ENCODE data around the gene TTLL9. TPM values are rescaled to one million over a fixed set of nuclear protein-coding genes. Genes with fewer than 3 reads are reported as not detected.
A peak's percentile ranks its signal among the peaks of the same experiment; 100 is the strongest.

Gene TTLL9
- total RNA-seq, 1 donor from 2014 or later: 3.4 TPM

DNA sequence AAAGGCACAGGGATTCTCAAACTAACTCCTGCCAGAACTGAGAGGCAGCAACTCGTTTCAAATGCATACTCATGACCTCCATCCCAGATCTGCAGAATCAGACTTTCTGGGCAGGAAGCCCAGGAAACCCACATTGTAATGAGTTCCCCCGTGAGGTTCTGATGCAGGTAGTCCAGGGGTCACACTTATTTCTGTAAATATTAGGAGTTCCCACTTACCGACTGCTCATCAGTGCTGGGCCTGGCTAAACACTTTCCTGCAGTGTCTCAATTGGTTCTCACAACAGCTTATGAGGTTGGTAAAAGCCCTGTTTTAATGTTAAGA lies 11.7 kb upstream of the TTLL9 start:
- peaks cover 16% of the 10 kb centered on the region for H3K4me1 Mint-ChIP-seq (ENCODE audit: unreplicated experiment)
- DNase-seq (ENCODE audit: extremely low spot score, unreplicated experiment): no peak
- TF ChIP-seq, protein P1, sequence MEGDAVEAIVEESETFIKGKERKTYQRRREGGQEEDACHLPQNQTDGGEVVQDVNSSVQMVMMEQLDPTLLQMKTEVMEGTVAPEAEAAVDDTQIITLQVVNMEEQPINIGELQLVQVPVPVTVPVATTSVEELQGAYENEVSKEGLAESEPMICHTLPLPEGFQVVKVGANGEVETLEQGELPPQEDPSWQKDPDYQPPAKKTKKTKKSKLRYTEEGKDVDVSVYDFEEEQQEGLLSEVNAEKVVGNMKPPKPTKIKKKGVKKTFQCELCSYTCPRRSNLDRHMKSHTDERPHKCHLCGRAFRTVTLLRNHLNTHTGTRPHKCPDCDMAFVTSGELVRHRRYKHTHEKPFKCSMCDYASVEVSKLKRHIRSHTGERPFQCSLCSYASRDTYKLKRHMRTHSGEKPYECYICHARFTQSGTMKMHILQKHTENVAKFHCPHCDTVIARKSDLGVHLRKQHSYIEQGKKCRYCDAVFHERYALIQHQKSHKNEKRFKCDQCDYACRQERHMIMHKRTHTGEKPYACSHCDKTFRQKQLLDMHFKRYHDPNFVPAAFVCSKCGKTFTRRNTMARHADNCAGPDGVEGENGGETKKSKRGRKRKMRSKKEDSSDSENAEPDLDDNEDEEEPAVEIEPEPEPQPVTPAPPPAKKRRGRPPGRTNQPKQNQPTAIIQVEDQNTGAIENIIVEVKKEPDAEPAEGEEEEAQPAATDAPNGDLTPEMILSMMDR (conservative IDR thresholded peaks at IDR 0.05): no peak
- no peaks in the 10 kb centered on the region for H3K9me3 Mint-ChIP-seq
- peaks cover 43% of the 10 kb centered on the region for H3K27me3 Mint-ChIP-seq
- H3K36me3 Mint-ChIP-seq: no peaks in the 10 kb centered on the region
- no peak overlapping the region for H3K4me3 Mint-ChIP-seq
- no peak overlapping the region for H3K27ac Mint-ChIP-seq

DNA sequence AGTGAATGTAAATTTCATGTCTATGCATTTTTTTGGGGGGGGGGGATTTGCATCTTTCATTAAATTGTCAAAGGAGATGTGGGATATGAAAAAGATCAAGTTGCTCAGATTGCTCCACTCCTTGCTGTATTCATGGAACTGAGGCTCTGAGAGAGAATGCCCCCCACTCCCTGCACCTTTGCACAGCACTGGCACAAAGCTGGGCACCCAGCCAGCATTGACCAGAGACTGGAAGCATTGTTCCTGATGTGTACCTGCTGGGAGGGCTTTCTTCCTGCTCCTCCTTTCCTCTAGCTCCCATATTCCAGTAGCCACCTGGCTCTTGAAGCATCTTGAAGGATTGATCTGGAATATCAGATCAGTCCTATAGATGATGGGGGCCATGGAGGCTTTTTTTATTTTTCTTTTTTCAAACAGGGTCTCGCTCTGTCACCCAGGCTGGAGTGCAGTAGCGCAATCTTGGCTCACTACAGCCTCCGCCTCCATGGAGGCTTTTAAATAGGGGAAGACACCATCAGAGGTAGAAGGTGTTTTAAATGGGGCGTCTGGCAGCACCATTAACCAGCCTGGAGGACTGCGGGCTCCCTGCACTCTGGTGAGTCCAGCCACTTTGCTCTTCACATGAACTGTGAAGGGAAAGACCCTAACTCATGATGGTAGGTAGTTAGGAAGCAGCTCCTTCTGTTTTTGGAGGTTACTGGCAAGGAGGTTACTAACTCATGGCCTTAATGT lies 11.0 kb upstream of the TTLL9 start:
- peaks cover 20% of the 10 kb centered on the region for H3K4me1 Mint-ChIP-seq (ENCODE audit: unreplicated experiment)
- no peak for DNase-seq (ENCODE audit: extremely low spot score, unreplicated experiment)
- TF ChIP-seq, protein P1 (conservative IDR thresholded peaks at IDR 0.05): no peak
- no peaks in the 10 kb centered on the region for H3K36me3 Mint-ChIP-seq
- no peak overlapping the region for H3K27ac Mint-ChIP-seq
- no peaks in the 10 kb centered on the region for H3K9me3 Mint-ChIP-seq
- H3K4me3 Mint-ChIP-seq: peak overlapping the region; percentile 82
- H3K27me3 Mint-ChIP-seq: peaks cover 40% of the 10 kb centered on the region

DNA sequence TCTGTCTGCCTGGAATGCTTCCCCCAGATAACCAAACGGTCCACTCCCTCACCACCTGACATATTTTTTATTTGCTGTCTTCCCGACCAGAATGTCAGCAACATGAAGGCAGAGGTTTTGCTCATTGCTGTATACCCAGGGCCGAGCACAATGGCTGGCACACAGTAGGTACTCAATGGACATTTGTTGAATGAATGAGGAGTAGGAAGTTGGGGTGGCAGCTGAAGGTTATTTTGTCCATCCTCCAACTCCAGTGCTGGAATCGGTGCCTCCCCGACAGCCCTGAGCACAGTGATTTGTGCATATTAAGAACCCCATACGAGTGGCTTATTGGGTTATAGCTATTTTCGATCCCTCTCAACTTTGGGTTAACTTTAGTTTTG lies 10.4 kb upstream of the TTLL9 start:
- Mint-ChIP-seq H3K9me3 (no peaks in the 10 kb centered on the region), H3K36me3 (no peaks in the 10 kb centered on the region), H3K27ac (no peak overlapping the region), H3K4me1 (ENCODE audit: unreplicated experiment) (peaks cover 20% of the 10 kb centered on the region), H3K27me3 (peaks cover 40% of the 10 kb centered on the region), H3K4me3 (peak overlapping the region; percentile 82)
- DNase-seq (ENCODE audit: extremely low spot score, unreplicated experiment): no peak
- TF ChIP-seq, protein P1 (conservative IDR thresholded peaks at IDR 0.05): no peak

DNA sequence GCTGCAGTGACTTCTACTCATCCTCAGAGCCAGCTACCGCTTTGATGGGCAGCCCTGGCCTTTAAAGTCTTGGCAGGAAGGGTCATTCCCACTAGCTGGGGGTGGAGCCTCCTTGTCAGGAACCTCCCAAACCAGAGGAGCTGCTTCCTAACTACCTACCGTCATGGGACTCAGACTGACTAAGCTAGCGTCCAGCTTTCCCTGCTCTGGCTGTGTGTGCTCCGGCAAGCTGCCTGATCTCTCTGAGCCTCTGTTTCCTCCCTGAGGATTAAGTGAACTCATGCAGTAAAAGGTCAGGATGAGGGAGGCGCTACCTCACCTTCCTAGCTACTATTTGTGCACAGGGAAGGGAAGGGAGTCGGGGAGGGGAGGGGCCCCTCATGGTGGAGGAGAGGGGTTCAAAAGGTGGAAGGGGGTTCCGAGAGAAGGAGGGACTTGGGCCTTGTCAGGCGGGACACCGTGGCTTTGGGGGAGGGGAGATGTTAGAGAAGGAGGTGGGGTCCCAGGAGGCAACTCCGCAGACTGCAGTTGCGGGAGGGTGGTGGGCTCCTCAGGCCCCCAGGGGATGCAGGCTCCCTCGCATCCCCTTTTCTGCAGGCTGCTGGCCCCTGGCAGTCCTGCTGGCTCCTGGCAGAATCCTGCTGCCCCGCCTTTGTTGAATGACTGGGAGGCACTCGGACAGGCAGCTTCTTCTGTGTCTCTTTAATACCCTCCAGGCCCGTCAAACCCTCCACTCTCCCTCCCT lies 9.9 kb upstream of the TTLL9 start:
- H3K27ac Mint-ChIP-seq: no peak overlapping the region
- no peak for DNase-seq (ENCODE audit: extremely low spot score, unreplicated experiment)
- no peaks in the 10 kb centered on the region for H3K9me3 Mint-ChIP-seq
- no peaks in the 10 kb centered on the region for H3K36me3 Mint-ChIP-seq
- TF ChIP-seq, protein P1 (conservative IDR thresholded peaks at IDR 0.05): no peak
- peaks cover 20% of the 10 kb centered on the region for H3K4me1 Mint-ChIP-seq (ENCODE audit: unreplicated experiment)
- peak overlapping the region; percentile 82 for H3K4me3 Mint-ChIP-seq
- H3K27me3 Mint-ChIP-seq: peaks cover 40% of the 10 kb centered on the region

DNA sequence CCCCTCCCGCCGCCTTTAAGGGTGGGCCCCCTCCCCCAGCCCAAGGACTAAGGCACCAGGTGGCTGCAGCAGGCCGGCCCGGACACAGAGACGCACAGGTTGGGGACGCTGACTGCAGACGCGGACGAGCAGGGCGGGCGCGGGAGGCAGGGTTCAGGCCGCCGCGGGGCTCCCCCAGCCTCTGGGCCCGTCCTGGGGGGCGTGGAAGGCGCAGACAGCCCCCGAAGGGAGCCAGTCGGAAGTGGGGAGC lies 9.4 kb upstream of the TTLL9 start:
- no peaks in the 10 kb centered on the region for H3K36me3 Mint-ChIP-seq
- TF ChIP-seq, protein P1 (conservative IDR thresholded peaks at IDR 0.05): no peak
- no peaks in the 10 kb centered on the region for H3K9me3 Mint-ChIP-seq
- DNase-seq (ENCODE audit: extremely low spot score, unreplicated experiment): no peak
- peak overlapping the region; percentile 82 for H3K4me3 Mint-ChIP-seq
- peaks cover 20% of the 10 kb centered on the region for H3K4me1 Mint-ChIP-seq (ENCODE audit: unreplicated experiment)
- peaks cover 40% of the 10 kb centered on the region for H3K27me3 Mint-ChIP-seq
- H3K27ac Mint-ChIP-seq: no peak overlapping the region
